Kidney epithelial cell (primary cell): ENCODE data around the gene VEPH1. TPM values are rescaled to one million over a fixed set of nuclear protein-coding genes. Genes with fewer than 3 reads are reported as not detected.

Experiments used
- DNase-seq: peaks from one replicate; pipeline ENCODE4 v3.0.0-alpha.2; 2010; ENCODE audit warnings: low read depth
- H3K27me3 ChIP-seq: 2 replicates; pipeline ENCODE4 v1.6.0; 2011; ENCODE audit warnings: low read length; ENCODE audit not compliant: control insufficient read depth, insufficient read depth
- H3K36me3 ChIP-seq: 2 replicates; pipeline ENCODE4 v1.5.1; 2011; ENCODE audit warnings: low read length; ENCODE audit not compliant: control insufficient read depth, insufficient read depth
- H3K4me3 ChIP-seq: 2 replicates; pipeline ENCODE4 v1.5.1; 2011; ENCODE audit warnings: low read depth, mild to moderate bottlenecking, control low read depth, low read length
- total RNA-seq: library from RNA; depleted of rRNA; stranded (reverse); fragments of >200 nt; gene quantifications from 2 replicates; pipeline ENCODE4 v1.2.3, GENCODE V29; 2015
- TF ChIP-seq, protein P1 (sequence below): IDR thresholded peaks from 2 replicates; pipeline ENCODE4 v1.5.1; 2011; ENCODE audit warnings: mild to moderate bottlenecking, moderate library complexity, low read length, control low read depth, inconsistent platforms; ENCODE audit not compliant: insufficient read depth, poor library complexity, severe bottlenecking

VEPH1 gene
- total RNA-seq, 1 donor from 2014 or later: 26.0 TPM

- H3K27me3 ChIP-seq: no peaks in the 10 kb centered on the region
- no peak for DNase-seq
- TF ChIP-seq, protein P1, sequence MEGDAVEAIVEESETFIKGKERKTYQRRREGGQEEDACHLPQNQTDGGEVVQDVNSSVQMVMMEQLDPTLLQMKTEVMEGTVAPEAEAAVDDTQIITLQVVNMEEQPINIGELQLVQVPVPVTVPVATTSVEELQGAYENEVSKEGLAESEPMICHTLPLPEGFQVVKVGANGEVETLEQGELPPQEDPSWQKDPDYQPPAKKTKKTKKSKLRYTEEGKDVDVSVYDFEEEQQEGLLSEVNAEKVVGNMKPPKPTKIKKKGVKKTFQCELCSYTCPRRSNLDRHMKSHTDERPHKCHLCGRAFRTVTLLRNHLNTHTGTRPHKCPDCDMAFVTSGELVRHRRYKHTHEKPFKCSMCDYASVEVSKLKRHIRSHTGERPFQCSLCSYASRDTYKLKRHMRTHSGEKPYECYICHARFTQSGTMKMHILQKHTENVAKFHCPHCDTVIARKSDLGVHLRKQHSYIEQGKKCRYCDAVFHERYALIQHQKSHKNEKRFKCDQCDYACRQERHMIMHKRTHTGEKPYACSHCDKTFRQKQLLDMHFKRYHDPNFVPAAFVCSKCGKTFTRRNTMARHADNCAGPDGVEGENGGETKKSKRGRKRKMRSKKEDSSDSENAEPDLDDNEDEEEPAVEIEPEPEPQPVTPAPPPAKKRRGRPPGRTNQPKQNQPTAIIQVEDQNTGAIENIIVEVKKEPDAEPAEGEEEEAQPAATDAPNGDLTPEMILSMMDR: no peak
- H3K36me3 ChIP-seq: no peaks in the 10 kb centered on the region
- no peak overlapping the region for H3K4me3 ChIP-seq
These were observed 17.4 kb upstream of the VEPH1 start for GRCh38 chr3:157520485-157521150.

DNA sequence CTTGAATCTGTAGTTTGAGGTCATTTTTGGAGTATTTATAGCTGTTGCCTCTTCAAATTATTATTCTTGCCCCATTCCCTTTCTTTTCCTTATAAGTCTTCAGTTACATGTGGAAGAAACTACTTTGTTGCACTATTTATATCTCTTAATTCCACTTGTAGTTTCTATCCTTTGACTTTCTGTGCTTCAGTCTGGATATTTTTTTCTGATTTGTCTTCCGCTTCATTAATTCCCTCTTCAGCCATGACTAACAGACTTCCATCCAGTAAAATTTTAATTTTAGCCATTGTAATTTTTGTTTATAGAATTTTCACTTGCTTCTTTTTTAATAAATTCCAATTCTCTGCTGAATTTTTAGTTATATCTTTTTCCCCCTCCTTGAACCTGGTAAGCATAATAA, 15.7 kb upstream of the VEPH1 start:
- TF ChIP-seq, protein P1: no peak
- no peak for DNase-seq
- no peaks in the 10 kb centered on the region for H3K27me3 ChIP-seq
- no peaks in the 10 kb centered on the region for H3K36me3 ChIP-seq
- H3K4me3 ChIP-seq: no peak overlapping the region

DNA sequence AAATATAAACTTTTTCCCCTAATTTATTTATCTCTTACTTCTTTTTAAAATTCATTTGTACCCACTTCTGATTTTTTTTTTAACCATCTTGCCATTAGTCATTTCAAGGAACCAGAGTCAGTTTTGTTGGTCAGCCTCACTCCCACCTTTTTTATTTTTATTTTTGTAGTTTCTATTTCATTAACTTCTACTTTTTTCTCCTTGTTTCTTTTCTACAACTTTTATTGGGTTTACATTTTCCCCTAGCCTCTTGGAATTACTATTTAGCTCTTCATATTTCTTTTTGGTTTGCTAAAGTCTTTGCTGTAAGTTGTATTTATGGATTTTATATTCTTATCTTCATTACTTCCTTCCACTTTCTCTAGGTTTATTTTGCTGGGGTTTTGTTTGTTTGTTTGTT, 13.7 kb upstream of the VEPH1 start:
- no peak for DNase-seq
- Histone ChIP-seq H3K27me3 (no peaks in the 10 kb centered on the region), H3K36me3 (no peaks in the 10 kb centered on the region), H3K4me3 (no peak overlapping the region)
- TF ChIP-seq, protein P1: no peak

GRCh38 chr3:157515398-157515797, 12.2 kb upstream of the VEPH1 start:
- Histone ChIP-seq H3K27me3 (no peaks in the 10 kb centered on the region), H3K36me3 (no peaks in the 10 kb centered on the region), H3K4me3 (no peak overlapping the region)
- TF ChIP-seq, protein P1: no peak
- DNase-seq: no peak

- no peaks in the 10 kb centered on the region for H3K36me3 ChIP-seq
- no peak overlapping the region for H3K4me3 ChIP-seq
- TF ChIP-seq, protein P1: no peak
- H3K27me3 ChIP-seq: no peaks in the 10 kb centered on the region
- DNase-seq: no peak
These were observed 11.2 kb upstream of the VEPH1 start for GRCh38 chr3:157514371-157514895.

DNA sequence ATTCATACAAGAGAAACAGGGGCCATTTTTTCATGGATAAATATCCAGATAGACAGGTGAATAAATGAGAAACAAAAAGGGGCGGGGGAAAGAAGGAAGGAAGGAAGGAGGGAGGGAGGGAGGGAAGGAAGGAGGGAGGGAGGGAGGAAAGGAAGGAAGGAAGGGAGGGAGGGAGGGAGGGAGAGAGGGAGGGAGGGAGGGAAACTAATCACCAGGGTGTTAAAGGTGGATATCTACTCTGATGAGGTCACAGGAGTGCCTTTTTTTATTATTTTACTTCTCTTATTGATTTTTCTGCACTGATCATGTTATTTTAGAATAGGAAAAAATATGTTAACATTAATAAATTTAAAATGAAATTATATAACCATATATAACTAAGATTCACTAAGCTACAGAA, 10.4 kb upstream of the VEPH1 start:
- Histone ChIP-seq H3K4me3 (no peak overlapping the region), H3K36me3 (no peaks in the 10 kb centered on the region), H3K27me3 (no peaks in the 10 kb centered on the region)
- TF ChIP-seq, protein P1: no peak
- no peak for DNase-seq
